Peyer's patch (tissue), 4 donors: ENCODE measurements around the gene MAIP1.

ENCODE experiments used
- CTCF ChIP-seq, 6 experiments: fragments of 450-650 bp in 4 of 6; fragments of 200-600 bp in 2 of 6; sonication (generic) in 1 of 6; IDR thresholded peaks; one replicate each; pipeline ENCODE4 v1.5.1; 2017 to 2019; ENCODE audit warnings: antibody characterized with exemption in 6 of 6, mild to moderate bottlenecking in 3 of 6, moderate library complexity in 1 of 6
- POLR2A ChIP-seq, 2 donors: fragments of 450-650 bp; IDR thresholded peaks; one replicate each; pipeline ENCODE4 v1.5.1; 2017; ENCODE audit warnings: antibody characterized with exemption in 2 of 2, mild to moderate bottlenecking in 2 of 2, moderate library complexity in 2 of 2

GRCh38 chr2:199929262-199929661 is 26.1 kb upstream of the MAIP1 start:
- no peak for TF ChIP-seq CTCF (IDR thresholded peaks at IDR 0.05)
- TF ChIP-seq POLR2A (IDR thresholded peaks at IDR 0.05) = no peak
